A549 (cell line): Measurements from ENCODE around the gene RPTOR. TPM values are rescaled to one million over a fixed set of nuclear protein-coding genes. Genes with fewer than 3 reads are reported as not detected.

Source experiments
- ATAC-seq, 2 experiments: fragments of 200-7000 bp in 1 of 2; fragments of >200 bp in 1 of 2; cut with Nextera tagmentation in 1 of 2; cut with Tn5 transposase in 1 of 2; 3 replicates each; pipeline versions ENCODE4 v1.8.0 to v1.9.1; 2018 to 2020; ENCODE audit warnings: mild to moderate bottlenecking in 1 of 2, moderate library complexity in 1 of 2
- CTCF ChIA-PET: fragments of 300-600 bp; sonication (Branson Sonifier 250); formaldehyde crosslinking; extraction: SDS; loops from one replicate; lab custom pipeline; 2021; ENCODE audit warnings: antibody characterized with exemption, inconsistent platforms; lab: Yijun Ruan, JAX
- POLR2A ChIA-PET: fragments of 350-600 bp; formaldehyde crosslinking; extraction: SDS; loops from one replicate; lab custom pipeline; 2021; ENCODE audit warnings: antibody characterized with exemption, inconsistent platforms; lab: Yijun Ruan, JAX
- DNase-seq, 2 experiments: peaks; one replicate each; pipeline versions ENCODE4 v3.0.0 to v3.0.0-alpha.2; 2011 to 2016; ENCODE audit warnings: low read depth in 1 of 2, low spot score in 1 of 2
- FAIRE-seq: peaks from 2 replicates; lab custom pipeline; 2011; peaks lifted over from hg19 to GRCh38; lab: Jason Lieb, UNC
- H3K27ac ChIP-seq, 2 experiments: fragments of >200 bp; sonication (Bioruptor Twin); formaldehyde crosslinking; 3 replicates each; pipeline ENCODE4 v1.5.1; 2016 to 2017
- H3K4me1 ChIP-seq: fragments of >200 bp; sonication (Bioruptor Twin); formaldehyde crosslinking; 3 replicates; pipeline ENCODE4 v1.6.1; 2016
- H3K4me2 ChIP-seq: fragments of >200 bp; sonication (Bioruptor Twin); formaldehyde crosslinking; 3 replicates; pipeline ENCODE4 v1.6.1; 2016
- H3K4me3 ChIP-seq: fragments of >200 bp; sonication (Bioruptor Twin); formaldehyde crosslinking; 3 replicates; pipeline ENCODE4 v1.5.1; 2016
- H3K9me3 ChIP-seq: fragments of >200 bp; sonication (Bioruptor Twin); formaldehyde crosslinking; 3 replicates; pipeline ENCODE4 v1.6.1; 2016
- BHLHE40 ChIP-seq: IDR thresholded peaks from 2 replicates; pipeline ENCODE4 v1.6.1; 2012; ENCODE audit warnings: low read depth, low read length, inconsistent platforms
- CBX8 ChIP-seq: fragments of 200-600 bp; sonication (generic); IDR thresholded peaks from 2 replicates; pipeline ENCODE4 v1.6.1; 2016
- CEBPB ChIP-seq, 2 experiments: fragments of >200 bp in 1 of 2; sonication (Bioruptor Twin) in 1 of 2; formaldehyde crosslinking in 1 of 2; IDR thresholded peaks; 2 replicates each; pipeline ENCODE4 v1.6.1; 2012 to 2016
- CHD2 ChIP-seq: fragments of 150-350 bp; IDR thresholded peaks from 2 replicates; pipeline ENCODE4 v1.6.1; 2014; ENCODE audit warnings: low read length; ENCODE audit not compliant: partially characterized antibody
- CTCF ChIP-seq: fragments of >200 bp; sonication (Bioruptor Twin); formaldehyde crosslinking; IDR thresholded peaks from 3 replicates; pipeline ENCODE4 v1.5.1; 2016
- E2F6 ChIP-seq: IDR thresholded peaks from 2 replicates; pipeline ENCODE4 v1.6.1; 2012; ENCODE audit warnings: low read depth, borderline replicate concordance
- EHMT2 ChIP-seq: fragments of 200-600 bp; sonication (generic); IDR thresholded peaks from 2 replicates; pipeline ENCODE4 v1.6.1; 2016; ENCODE audit warnings: antibody characterized with exemption, low read depth, mild to moderate bottlenecking, moderate library complexity
- ESRRA ChIP-seq: fragments of 150-350 bp; IDR thresholded peaks from 2 replicates; pipeline ENCODE4 v1.6.1; 2014; ENCODE audit warnings: mild to moderate bottlenecking, low read length, borderline replicate concordance
- FOSL2 ChIP-seq, 2 experiments: fragments of 450-650 bp in 1 of 2; fragments of >200 bp in 1 of 2; sonication (Bioruptor Twin) in 1 of 2; formaldehyde crosslinking; IDR thresholded peaks; 2 replicates each; pipeline versions ENCODE4 v1.5.0 to v1.6.1; 2016 to 2020; ENCODE audit warnings: mild to moderate bottlenecking in 1 of 2, moderate library complexity in 1 of 2
- FOXS1 ChIP-seq: fragments of 250-450 bp; sonication (Bioruptor Pico); IDR thresholded peaks from 2 replicates; pipeline ENCODE4 v1.5.0; 2020; ENCODE audit warnings: mild to moderate bottlenecking, moderate library complexity
- GATA3 ChIP-seq: IDR thresholded peaks from 2 replicates; pipeline ENCODE4 v1.6.1; 2012; ENCODE audit warnings: borderline replicate concordance
- HES2 ChIP-seq: fragments of >200 bp; sonication (Bioruptor Twin); formaldehyde crosslinking; IDR thresholded peaks from 2 replicates; pipeline ENCODE4 v1.6.1; 2016
- HOXB13 ChIP-seq: fragments of 250-450 bp; sonication (Bioruptor Pico); IDR thresholded peaks from 2 replicates; pipeline ENCODE4 v1.5.0; 2020; ENCODE audit warnings: low read depth, mild to moderate bottlenecking, moderate library complexity
- JUN ChIP-seq, 2 experiments: fragments of >200 bp; sonication (Bioruptor Twin); formaldehyde crosslinking; IDR thresholded peaks; 2 replicates in 1 of 2; 3 replicates in 1 of 2; pipeline ENCODE4 v1.6.1; 2016 to 2017
- JUNB ChIP-seq: fragments of >200 bp; sonication (Bioruptor Twin); formaldehyde crosslinking; IDR thresholded peaks from 2 replicates; pipeline ENCODE4 v1.6.1; 2016
- MAFK ChIP-seq: fragments of 450-650 bp; IDR thresholded peaks from 2 replicates; pipeline ENCODE4 v1.6.1; 2014; ENCODE audit not compliant: partially characterized antibody
- MAX ChIP-seq: IDR thresholded peaks from 2 replicates; pipeline ENCODE4 v1.6.1; 2012
- MAZ ChIP-seq: fragments of 150-350 bp; IDR thresholded peaks from 2 replicates; pipeline ENCODE4 v1.6.1; 2014; ENCODE audit warnings: antibody characterized with exemption, low read depth, low read length, borderline replicate concordance
- MYC ChIP-seq: IDR thresholded peaks from 2 replicates; pipeline ENCODE4 v1.6.1; 2012; ENCODE audit warnings: mild to moderate bottlenecking, inconsistent platforms, low read length, improper control_type of control experiment, borderline replicate concordance
- NFE2L2 ChIP-seq: fragments of 150-350 bp; conservative IDR thresholded peaks from 2 replicates; pipeline ENCODE4 v1.6.1; 2014; ENCODE audit warnings: low read length
- PBX3 ChIP-seq: IDR thresholded peaks from 2 replicates; pipeline ENCODE4 v1.6.1; 2012
- PHF8 ChIP-seq: fragments of 200-600 bp; sonication (generic); IDR thresholded peaks from 2 replicates; pipeline ENCODE4 v1.6.1; 2016; ENCODE audit warnings: low read depth, mild to moderate bottlenecking, antibody characterized with exemption, moderate library complexity, borderline replicate concordance
- POLR2AphosphoS2 ChIP-seq: conservative IDR thresholded peaks from 2 replicates; pipeline ENCODE4 v1.6.1; 2012; ENCODE audit warnings: low read length, improper control_type of control experiment, inconsistent platforms
- RAD21 ChIP-seq, 2 experiments: fragments of >200 bp in 1 of 2; sonication (Bioruptor Twin) in 1 of 2; formaldehyde crosslinking in 1 of 2; IDR thresholded peaks in 1 of 2; conservative IDR thresholded peaks in 1 of 2; 2 replicates in 1 of 2; 3 replicates in 1 of 2; pipeline ENCODE4 v1.6.1; 2012 to 2018; ENCODE audit warnings: inconsistent platforms in 1 of 2
- RARB ChIP-seq: fragments of 250-450 bp; sonication (Bioruptor Pico); IDR thresholded peaks from 2 replicates; pipeline ENCODE4 v1.8.0; 2021; ENCODE audit warnings: mild to moderate bottlenecking, moderate library complexity
- RFX5 ChIP-seq: fragments of 450-650 bp; IDR thresholded peaks from 2 replicates; pipeline ENCODE4 v1.7.1; 2014; ENCODE audit warnings: antibody characterized with exemption, mild to moderate bottlenecking, moderate library complexity
- SMC3 ChIP-seq: fragments of >200 bp; sonication (Bioruptor Twin); formaldehyde crosslinking; IDR thresholded peaks from 3 replicates; pipeline ENCODE4 v1.6.1; 2018; ENCODE audit warnings: inconsistent platforms
- TFCP2L1 ChIP-seq: fragments of 250-450 bp; sonication (Bioruptor Pico); IDR thresholded peaks from 2 replicates; pipeline ENCODE4 v1.5.0; 2021; ENCODE audit warnings: mild to moderate bottlenecking
- TP53 ChIP-seq: fragments of 250-450 bp; sonication (Bioruptor Pico); IDR thresholded peaks from 2 replicates; pipeline ENCODE4 v1.5.0; 2021; ENCODE audit warnings: mild to moderate bottlenecking, moderate library complexity
- ZC3H11A ChIP-seq: fragments of 450-650 bp; IDR thresholded peaks from 2 replicates; pipeline ENCODE4 v1.6.1; 2014; ENCODE audit warnings: antibody characterized with exemption, mild to moderate bottlenecking
- ZFP36 ChIP-seq: fragments of 450-650 bp; IDR thresholded peaks from 2 replicates; pipeline ENCODE4 v1.6.1; 2014; ENCODE audit warnings: borderline replicate concordance; ENCODE audit not compliant: partially characterized antibody
- WGBS: methylation state at CpG from one replicate; pipeline ENCODE4 v1.1.6; 2017; ENCODE audit errors: missing lambda C conversion rate; 5-methylcytosine and 5-hydroxymethylcytosine counted together
- polyA plus RNA-seq, 4 experiments: library from polyadenylated mRNA; depleted of rRNA in 3 of 4; stranded (reverse); fragments of >200 nt; fragmentation: RNase III in 1 of 4; extraction: RNeasy Plus Mini Kit Qiagen cat#74134 plus additional on column Dnase treatment in 1 of 4; gene quantifications; 2 replicates in 3 of 4; 3 replicates in 1 of 4; pipeline ENCODE4 v1.2.3, GENCODE V29; 2011 to 2017

The RPTOR gene
- polyA plus RNA-seq, 2 of the 4 experiments (the other 2 are of a cell fraction) = 10.8 to 27.1 TPM

GRCh38 chr17:80892019-80892855 lies 347.6 kb downstream of the RPTOR start:
- ATAC-seq = peak; percentile 83 to 85
- Histone ChIP-seq H3K4me1 (peaks cover 30% of the 10 kb centered on the region), H3K4me3 (no peak overlapping the region), H3K4me2 (peak overlapping the region; percentile 70), H3K27ac (peak overlapping the region; percentile 57 to 84)
- peak; percentile 86 to 97 for DNase-seq
- peak; percentile 98 for FAIRE-seq
- no peak for TF ChIP-seq HOXB13 (CRISPR knock-in tag)
- 0 out of 3 replicates have a peak, but pooled peaks have one; percentile 4 for TF ChIP-seq SMC3
- peak; percentile 91 for TF ChIP-seq BHLHE40
- TF ChIP-seq FOSL2 (IDR thresholded peaks at IDR 0.05) = peak; percentile 90
- TF ChIP-seq FOSL2 (CRISPR knock-in tag; IDR thresholded peaks at IDR 0.05) = peak; percentile 98
- TF ChIP-seq TP53 = no peak
- TF ChIP-seq MAX = peak; percentile 97
- no peak for TF ChIP-seq ZFP36
- TF ChIP-seq JUNB = peak; percentile 85
- TF ChIP-seq NFE2L2 = no peak
- TF ChIP-seq CEBPB (IDR thresholded peaks at IDR 0.05) = peak; percentile 29 to 85; a peak in 2 of 4 replicates
- TF ChIP-seq TFCP2L1 (CRISPR knock-in tag) = no peak
- no peak for TF ChIP-seq RFX5
- no peak for TF ChIP-seq CHD2
- no peak for TF ChIP-seq PHF8
- no peak for TF ChIP-seq ESRRA
- peak; percentile 65 for TF ChIP-seq E2F6
- TF ChIP-seq EHMT2 = no peak
- no peak for TF ChIP-seq HES2
- no peak for TF ChIP-seq RARB (CRISPR knock-in tag)
- TF ChIP-seq CTCF = no peak
- TF ChIP-seq GATA3 = peak; percentile 72
- TF ChIP-seq MAFK = no peak
- TF ChIP-seq MYC = peak; percentile 70; the same call in 1 of the 2 replicates
- TF ChIP-seq PBX3 = 0 out of 2 replicates have a peak, but pooled peaks have one; percentile 32
- TF ChIP-seq MAZ = no peak
- no peak for TF ChIP-seq CBX8
- TF ChIP-seq ZC3H11A = no peak
- no peak for TF ChIP-seq POLR2AphosphoS2
- no peak for TF ChIP-seq RAD21 (conservative IDR thresholded peaks at IDR 0.05 in 1 of 2, IDR thresholded peaks at IDR 0.05 in 1 of 2)
- peak in 1 of 2 experiments; percentile 70; a peak in 2 of 5 replicates for TF ChIP-seq JUN (IDR thresholded peaks at IDR 0.05)
- no peak for TF ChIP-seq FOXS1 (CRISPR knock-in tag)
- TF ChIP-seq, all 56 proteins: peak for 11
- CTCF ChIA-PET = interaction anchor here (0.6 to 2.8 kb wide), 20 partner anchors 10 to 415 kb away, joined by 3 to 11 read pairs (median 4); no protein-coding TSS in a partner anchor
- no peaks in the 10 kb centered on the region for H3K9me3 ChIP-seq
- 46% methylated on average over 35 of the region's 35 CpGs for WGBS
- POLR2A ChIA-PET = interaction anchor here (0.6 to 1.0 kb wide), 2 partner anchors 437 to 1008 kb away, joined by 3 to 4 read pairs; no protein-coding TSS in a partner anchor
